Fibroblast of skin of left biceps (primary cell): ENCODE results near the gene CFTR.

ENCODE experiments used
- DNase-seq, 2 experiments: peaks; one replicate each; pipeline ENCODE4 v3.0.0-alpha.2; 2013; ENCODE audit warnings: low read depth in 2 of 2

Gene CFTR

GRCh38 chr7:117648203-117648866, 168.5 kb downstream of the CFTR start:
- DNase-seq = no peak

DNA sequence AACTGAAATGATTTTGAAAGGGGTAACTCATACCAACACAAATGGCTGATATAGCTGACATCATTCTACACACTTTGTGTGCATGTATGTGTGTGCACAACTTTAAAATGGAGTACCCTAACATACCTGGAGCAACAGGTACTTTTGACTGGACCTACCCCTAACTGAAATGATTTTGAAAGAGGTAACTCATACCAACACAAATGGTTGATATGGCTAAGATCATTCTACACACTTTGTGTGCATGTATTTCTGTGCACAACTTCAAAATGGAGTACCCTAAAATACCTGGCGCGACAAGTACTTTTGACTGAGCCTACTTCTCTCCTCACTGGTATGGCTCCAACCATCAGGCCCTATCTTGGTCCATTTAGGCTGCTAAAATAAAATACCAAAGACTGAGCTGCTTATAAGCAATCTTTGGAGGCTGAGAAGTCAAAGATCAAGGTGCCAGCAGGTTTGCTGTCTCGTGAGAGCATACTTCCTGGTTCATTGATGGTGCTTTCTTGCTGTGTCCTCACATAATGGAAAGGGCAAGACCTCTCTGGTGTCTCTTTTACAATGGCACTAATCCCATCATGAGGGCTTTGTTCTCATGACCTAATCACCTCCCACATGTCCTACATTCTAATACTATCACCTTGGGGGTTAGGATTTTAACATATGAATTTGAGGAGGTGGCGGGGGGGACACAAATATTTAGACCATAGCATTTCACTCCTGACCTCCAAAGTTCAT, 173.3 kb downstream of the CFTR start:
- DNase-seq = no peak

DNA sequence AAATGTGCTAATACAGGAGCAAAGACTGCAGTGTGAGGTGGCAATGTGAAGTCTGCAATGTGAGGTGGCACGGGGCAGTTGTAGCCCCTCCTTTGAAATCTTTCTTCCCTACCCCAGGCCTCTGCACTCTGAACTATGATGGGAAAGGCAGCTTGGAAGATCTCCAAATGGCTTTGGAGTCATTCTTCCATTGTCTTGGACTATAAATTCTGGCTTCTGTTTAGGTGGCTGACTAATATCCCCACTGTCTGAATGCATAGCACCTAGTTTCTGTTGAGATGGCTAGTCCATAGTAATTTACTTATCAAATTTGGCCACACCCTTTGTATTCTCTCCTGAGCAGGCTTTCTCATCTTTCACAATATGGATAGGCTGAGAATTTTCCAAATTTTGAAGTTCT, 175.0 kb downstream of the CFTR start:
- DNase-seq = no peak

GRCh38 chr7:117656806-117657205, 177.0 kb downstream of the CFTR start:
- DNase-seq = no peak

DNA sequence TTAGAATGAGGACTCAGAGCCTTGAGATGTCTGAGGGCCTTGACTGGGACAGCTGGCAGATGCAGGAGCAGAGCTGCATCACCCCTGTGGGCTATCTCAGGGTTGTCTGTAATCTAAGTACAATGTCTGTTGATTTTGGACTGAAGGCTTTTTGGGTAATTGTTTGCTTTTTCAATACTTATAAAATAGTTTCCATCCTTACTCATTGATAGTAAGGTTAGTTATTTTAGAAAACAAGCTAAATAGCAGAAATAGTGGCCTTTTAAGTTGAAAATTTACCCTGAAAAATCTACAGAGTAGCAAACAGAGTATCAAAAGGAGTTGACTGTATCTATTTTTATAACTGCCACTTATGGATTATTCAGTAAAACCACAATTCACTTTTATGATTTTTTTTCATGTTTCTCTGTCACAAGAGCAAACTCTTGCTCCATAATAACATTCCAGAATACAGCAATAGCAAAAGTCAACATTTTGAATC, 179.7 kb downstream of the CFTR start:
- DNase-seq = no peak

- DNase-seq = no peak
Measured at GRCh38 chr7:117661328-117661727, 181.5 kb downstream of the CFTR start.

DNA sequence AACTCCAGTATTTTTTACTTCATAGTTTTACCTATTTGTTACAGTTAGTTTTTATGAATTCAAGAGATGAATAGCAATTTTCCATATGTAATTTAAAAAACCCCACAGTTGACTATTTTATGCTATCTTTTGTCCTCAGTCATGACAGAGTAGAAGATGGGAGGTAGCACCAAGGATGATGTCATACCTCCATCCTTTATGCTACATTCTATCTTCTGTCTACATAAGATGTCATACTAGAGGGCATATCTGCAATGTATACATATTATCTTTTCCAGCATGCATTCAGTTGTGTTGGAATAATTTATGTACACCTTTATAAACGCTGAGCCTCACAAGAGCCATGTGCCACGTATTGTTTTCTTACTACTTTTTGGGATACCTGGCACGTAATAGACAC, 184.2 kb downstream of the CFTR start:
- DNase-seq = no peak

DNA sequence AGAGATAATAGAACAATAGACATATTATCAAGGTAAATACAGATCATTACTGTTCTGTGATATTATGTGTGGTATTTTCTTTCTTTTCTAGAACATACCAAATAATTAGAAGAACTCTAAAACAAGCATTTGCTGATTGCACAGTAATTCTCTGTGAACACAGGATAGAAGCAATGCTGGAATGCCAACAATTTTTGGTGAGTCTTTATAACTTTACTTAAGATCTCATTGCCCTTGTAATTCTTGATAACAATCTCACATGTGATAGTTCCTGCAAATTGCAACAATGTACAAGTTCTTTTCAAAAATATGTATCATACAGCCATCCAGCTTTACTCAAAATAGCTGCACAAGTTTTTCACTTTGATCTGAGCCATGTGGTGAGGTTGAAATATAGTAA, 185.5 kb downstream of the CFTR start:
- DNase-seq = no peak

- DNase-seq = no peak
Measured at GRCh38 chr7:117666031-117666430, 186.2 kb downstream of the CFTR start.

GRCh38 chr7:117666689-117667088, 186.9 kb downstream of the CFTR start:
- DNase-seq = no peak

DNA sequence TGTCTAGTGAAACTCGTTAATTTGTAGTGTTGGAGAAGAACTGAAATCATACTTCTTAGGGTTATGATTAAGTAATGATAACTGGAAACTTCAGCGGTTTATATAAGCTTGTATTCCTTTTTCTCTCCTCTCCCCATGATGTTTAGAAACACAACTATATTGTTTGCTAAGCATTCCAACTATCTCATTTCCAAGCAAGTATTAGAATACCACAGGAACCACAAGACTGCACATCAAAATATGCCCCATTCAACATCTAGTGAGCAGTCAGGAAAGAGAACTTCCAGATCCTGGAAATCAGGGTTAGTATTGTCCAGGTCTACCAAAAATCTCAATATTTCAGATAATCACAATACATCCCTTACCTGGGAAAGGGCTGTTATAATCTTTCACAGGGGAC, 187.6 kb downstream of the CFTR start:
- DNase-seq = no peak

GRCh38 chr7:117669818-117670217, 190.0 kb downstream of the CFTR start:
- DNase-seq = no peak

DNA sequence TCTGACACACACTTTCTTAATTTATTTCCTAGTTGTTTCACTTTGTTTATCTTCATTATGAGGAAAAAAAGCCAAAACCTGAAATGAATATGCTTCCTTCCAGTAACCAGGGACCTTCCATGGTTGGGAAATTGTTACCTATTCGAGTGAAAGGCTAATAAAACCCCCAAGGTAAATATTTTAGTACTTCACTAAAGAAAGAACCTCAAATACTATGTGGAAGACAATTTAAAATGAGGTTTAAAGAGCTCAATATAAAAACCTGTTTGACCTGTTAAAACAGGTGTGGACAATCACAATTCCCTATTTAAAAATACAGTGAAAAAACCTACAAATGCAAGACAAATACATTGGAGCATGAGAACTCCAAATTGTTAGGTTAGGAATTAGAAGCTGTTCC, 192.6 kb downstream of the CFTR start:
- no peak for DNase-seq

DNA sequence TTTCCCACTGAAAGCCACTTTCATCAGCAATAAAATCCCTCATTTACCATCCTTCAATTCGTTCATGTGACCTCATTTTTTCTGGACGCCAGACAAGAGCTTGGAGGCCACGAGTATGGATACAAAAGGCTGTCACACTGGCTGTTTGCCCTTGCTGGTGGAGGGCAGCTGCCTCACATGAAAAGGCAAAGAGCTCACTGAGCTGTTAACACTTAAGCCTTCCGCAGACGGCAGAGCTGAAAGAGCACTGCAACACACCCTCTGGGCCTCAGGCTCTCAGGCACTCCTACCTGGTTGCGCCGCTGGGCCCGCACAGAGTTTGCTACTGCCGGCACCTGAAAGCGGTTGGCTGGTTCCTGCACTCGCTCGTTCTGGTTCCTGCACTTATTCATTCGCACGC, 193.5 kb downstream of the CFTR start:
- DNase-seq = no peak

- peak in 1 of 2 experiments; percentile 9 for DNase-seq
Measured at GRCh38 chr7:117673839-117674238, 194.0 kb downstream of the CFTR start.

- no peak for DNase-seq
Measured at GRCh38 chr7:117674617-117675016, 194.8 kb downstream of the CFTR start.

DNA sequence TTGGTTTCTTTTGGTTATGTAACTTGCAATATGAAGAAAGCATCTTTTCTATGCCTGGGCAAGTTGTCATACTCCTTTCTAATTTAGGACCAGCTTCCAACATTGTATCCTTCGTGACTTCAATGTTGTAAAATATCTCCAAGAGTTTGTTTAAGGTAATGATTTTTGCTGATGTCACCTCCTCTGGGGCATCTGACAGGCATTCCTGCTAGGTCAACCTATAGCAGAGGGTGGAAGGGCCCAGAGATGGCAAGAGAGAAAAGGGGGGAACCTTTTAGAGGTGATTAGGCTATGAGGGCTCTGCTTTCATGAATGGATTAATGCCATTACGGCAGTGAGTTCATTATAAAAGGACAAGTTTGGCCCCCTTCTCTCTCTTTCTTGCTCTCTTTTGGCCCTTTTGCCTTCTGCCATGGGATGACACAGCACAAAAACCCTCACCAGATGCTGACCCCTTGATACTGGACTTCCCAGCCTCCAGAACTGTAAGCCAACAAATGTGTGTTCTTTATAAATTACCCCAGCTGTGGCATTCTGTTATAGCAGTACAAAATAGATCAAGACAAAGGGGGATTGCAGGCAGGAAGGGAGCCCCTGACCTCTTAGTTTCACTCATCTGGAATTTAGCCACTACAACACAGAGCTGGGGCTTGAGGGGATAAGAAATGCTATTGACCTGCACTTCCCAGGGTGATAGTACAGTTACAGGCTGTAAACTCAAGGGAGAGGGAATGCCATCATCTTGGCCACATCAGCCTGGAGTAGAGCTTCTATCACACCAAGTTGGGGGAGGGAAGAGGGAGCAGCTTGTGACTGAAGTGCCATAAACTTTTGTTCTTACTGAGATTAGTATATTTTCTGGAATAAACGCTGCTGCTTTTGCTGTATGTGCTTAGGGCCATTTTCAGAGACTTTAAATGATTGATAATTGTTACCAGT, 195.9 kb downstream of the CFTR start:
- DNase-seq = no peak

DNA sequence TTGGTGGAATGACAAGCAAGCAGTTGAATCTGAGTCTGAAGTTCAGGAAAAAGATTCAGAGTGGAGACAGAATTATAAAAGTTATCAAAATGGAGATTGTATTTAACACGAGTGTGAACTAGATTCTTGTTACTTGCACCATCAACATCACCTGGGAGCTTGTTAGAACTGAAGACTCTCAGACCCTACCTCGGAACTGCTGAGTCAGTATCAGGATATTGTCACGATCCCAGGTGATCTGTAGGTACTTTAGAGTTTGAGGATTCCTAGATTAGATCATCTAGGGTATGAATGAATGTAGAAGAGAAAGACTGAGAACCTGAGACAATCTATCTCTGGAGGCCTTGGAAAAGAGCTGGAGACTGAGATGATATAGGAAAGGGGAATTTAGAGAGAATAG, 199.3 kb downstream of the CFTR start:
- DNase-seq = no peak

GRCh38 chr7:117682681-117683385, 203.0 kb downstream of the CFTR start:
- DNase-seq = no peak

GRCh38 chr7:117683430-117684175, 203.8 kb downstream of the CFTR start:
- DNase-seq = no peak

- DNase-seq = no peak
Measured at GRCh38 chr7:117685795-117686194, 206.0 kb downstream of the CFTR start.
